NCI-H1694 treated with DMSO at 0.1 percent for 48 hours (cell line): Measurements from ENCODE around the gene FLYWCH2.
"Not testable (repeated sequence)": the region's sequence is repeated elsewhere in the genome, so short reads cannot be mapped to it uniquely, and the experiment has no call there.

ENCODE experiments used
- DNase-seq: peaks from one replicate; lab custom pipeline; 2025; lab: John Stamatoyannopoulos, UW

Gene FLYWCH2

DNA sequence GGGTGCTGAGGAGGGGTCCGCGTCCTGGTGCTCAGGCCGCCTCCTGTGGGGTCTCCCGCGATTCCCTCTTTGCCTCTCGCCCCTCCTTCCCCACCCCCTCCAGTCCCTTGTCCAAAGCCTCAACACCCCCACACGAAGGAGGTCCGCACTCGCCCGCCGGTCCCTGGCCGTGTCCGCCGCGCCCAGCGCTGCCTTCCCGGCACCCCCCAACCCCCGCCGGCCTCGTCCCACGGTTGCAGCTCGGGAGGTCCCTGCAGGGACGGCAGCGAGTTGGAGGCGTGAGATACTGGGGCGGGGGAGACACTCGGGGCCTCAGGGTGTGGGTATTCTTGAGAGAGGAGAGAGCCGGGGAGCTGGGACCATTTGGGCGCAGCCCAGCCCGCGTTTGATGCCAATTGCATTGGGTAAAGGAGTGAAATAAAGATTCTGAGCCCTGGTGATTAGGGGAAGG is 468 bp downstream of the FLYWCH2 start:
- no peak for DNase-seq

DNA sequence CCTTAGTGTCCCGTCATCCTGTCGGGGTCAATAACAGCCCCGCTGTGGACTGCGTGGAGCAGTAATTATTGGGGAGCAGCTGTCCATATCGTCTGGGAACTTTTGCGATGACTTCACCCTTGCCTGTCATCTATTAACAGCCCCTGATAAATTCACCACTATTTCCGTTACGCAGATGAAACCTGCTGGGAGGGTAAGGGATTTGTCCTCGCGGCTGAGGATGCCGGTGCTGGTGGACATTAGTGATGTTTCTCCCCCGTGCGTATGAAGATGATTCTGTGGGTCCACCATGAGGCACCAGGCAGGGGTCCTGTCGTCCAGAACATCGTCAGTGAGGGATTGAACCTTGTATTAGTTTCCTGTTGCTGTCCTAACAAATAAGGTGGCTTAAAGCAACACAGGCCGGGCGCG is 1.0 kb downstream of the FLYWCH2 start:
- no peak for DNase-seq

DNA sequence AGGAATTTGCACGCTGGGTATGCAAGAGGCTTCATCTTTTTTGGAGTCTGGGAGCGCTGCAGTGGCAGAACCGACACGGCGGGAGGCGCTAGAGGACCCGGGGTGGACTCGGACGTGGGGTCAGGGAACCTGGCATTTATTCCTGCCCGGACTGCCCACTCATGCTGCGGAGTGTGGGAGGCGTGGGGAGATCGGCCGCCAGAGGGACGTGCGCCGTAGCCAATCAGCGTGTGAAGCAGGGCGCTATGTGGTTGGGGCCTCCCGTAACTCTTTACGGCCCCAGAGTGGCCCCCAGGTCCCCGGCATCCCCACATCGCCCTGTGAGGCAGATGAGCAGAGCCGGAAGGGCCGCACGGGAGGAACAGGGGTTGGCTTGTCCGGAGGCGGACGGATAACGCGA is 11.2 kb downstream of the FLYWCH2 start:
- no peak for DNase-seq

DNA sequence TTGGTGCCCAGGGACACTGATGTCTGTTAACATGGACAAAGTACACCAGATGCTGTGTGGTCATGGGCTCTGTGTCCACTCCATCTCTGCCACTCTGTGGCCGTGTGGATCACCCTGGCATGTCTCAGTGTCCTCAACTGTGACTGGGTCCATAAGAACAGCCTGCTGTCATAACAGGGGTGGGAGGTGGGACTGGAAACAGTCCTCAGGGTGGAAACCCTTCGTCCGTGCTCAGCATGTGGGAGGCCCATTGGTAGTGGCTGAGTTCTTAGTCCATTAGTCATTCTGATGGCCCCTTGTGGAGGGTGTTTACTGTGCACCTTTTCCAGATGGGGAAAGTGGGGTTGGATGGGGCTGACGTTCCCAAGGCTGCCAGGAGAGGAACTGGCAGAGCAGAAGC is 12.8 kb downstream of the FLYWCH2 start:
- no peak for DNase-seq

DNA sequence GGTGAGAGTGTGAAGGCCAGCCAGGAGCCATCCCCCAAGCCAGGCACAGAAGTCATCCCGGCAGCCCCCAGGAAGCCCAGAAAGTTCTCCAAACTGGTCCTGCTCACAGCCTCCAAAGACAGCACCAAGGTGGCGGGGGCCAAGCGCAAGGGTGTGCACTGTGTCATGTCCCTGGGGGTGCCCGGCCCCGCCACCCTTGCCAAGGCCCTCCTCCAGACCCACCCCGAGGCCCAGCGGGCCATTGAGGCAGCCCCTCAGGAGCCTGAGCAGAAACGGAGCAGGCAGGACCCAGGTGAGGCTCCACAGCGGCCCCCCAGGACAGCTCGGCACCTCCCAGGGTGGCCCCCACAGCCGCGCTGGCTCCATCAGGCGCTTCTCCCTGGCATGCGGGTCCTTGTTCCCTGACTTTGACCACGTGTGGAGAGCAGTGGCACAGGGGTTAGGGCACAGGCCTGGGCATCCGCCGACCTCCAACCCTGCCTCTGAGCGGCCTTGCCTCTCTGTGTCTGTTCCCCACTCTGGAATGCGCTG is 13.5 kb downstream of the FLYWCH2 start:
- DNase-seq = no peak

DNA sequence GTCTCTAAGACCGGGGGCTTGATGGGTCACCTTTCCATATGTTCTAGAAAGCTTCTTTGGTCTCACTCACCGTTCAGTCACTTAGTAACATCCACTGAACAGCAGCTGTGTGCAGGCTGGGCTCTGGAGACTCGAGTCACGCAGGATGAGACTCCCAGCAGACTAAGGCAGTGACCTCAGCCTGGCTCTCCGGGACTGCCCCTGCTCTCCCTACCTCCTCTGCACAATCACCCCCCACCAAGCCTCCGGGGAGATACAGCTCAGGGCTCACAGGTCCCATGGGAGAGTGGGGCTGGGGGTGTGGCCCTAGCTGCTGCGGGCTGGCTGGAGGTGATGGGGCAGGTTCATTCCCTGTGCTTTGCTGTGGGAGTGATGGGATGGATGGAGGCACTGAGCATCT is 14.1 kb downstream of the FLYWCH2 start:
- DNase-seq = no peak

DNA sequence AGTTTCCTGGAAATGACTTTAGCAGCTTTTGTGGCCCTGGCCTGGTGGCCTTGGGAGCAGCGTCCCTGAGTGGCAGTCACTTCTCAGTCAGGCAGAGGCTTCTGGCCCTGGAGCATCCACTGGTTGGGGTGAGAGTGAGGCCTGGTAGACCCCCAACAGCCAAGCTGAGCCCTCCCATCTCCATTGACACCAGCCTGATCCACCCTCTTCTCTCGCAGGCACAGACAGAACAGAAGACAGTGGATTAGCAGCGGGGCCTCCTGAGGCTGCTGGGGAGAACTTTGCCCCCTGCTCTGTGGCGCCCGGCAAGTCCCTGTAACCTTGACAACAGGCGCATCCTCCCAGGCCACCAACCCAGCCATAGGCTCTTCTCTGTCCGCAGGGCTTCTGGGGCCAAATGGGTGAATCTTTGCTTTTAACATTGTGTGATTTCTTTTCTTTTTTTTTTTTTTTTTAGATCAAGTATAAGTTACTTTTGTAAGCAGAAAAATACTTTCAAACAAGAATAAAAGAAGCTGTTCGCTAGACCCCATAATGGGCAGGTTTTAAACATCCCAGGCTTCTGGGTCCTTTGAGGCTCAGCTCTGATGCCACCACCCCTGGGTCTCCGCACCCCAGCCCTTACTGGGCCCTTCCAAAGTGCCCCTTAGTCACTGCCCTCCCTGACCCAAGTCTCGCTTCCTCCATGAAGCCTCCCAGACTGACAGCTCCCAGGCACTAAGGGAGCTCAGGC is 16.0 kb downstream of the FLYWCH2 start:
- DNase-seq = no peak

DNA sequence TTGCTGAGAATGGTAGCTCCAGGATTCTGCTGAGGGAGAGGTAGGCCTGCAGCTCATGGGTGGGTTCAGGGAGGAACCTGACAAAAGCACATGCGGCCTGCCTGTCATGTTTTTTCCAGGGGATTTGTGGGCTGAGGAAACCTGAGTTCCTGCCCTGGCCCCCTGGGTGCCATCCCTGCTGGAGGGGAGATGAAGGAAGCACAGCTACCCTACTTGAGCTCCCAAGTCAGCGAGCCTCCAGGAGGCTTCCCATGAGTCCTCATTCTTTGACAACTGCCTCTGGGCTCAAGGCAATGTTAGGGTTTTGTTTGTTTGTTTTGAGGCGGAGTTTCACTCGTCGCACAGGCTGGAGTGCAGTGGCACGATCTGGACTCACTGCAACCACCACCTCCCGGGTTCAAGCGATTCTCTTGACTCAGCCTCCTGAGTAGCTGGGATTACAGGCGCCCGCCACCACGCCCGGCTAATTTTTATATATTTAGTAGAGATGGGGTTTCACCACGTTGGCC is 16.6 kb downstream of the FLYWCH2 start:
- DNase-seq = no peak

DNA sequence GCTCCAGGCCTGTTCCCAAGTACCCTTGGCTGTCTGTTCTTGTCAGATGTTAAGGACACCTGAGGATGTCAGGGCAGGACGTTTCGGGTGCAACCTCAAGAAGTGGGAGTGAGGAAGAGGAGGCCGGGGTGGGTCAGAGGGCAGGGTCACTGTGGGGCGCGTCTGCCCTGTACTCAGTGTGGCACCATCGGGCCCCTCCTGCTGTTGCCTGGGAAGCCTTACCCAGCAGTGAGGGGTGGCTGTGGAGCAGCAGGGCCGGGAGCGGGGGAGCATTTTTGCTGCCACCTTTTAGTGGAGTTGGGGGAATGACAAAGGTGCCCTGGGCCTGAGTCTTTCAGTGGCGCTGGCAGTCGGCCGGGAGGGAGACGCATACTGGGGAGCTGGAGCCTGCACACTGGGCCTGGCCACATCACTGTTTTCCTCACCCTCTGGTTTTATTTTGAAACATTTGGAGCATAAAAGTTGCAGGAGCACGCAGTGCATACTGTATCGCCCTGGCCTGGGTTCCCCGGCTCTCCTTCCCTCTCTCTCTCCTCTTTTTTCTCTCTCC is 17.6 kb downstream of the FLYWCH2 start:
- no peak for DNase-seq

DNA sequence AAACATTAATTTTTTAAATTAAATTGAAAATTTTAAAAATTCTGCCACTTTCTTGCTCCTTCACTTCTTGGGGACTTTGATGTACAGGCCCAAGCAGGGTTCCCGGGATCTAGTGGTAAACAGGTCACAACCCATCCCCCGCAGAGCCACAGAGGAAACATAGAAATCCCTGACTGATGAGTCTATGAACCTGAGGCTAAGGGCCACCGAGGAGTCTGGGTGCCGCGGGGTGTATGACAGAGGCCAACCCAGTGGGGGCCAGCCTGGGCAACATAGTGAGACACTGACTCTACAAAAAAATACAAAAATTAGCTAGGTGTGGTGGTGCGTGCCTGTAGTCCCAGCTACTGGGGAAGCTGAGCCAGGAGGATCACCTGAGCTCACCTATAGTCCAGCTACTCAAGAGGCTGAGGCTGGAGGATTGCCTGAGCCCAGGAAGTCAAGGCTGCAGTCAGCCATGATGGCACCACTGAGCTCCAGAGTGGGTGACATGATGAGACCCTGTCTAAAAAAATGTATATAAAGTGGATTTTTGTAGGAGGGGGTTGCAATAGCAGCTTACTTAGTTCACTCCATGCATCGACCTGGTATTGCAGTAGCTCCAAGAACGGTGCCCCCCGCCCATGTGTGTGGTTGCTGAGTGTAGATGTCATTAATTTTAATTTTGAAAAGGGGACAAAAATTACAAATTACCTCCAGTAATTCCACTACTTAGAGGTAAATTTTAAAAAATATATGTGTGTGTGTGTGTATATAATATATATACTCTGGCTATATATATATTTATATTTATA is 19.5 kb downstream of the FLYWCH2 start:
- DNase-seq = no peak

DNA sequence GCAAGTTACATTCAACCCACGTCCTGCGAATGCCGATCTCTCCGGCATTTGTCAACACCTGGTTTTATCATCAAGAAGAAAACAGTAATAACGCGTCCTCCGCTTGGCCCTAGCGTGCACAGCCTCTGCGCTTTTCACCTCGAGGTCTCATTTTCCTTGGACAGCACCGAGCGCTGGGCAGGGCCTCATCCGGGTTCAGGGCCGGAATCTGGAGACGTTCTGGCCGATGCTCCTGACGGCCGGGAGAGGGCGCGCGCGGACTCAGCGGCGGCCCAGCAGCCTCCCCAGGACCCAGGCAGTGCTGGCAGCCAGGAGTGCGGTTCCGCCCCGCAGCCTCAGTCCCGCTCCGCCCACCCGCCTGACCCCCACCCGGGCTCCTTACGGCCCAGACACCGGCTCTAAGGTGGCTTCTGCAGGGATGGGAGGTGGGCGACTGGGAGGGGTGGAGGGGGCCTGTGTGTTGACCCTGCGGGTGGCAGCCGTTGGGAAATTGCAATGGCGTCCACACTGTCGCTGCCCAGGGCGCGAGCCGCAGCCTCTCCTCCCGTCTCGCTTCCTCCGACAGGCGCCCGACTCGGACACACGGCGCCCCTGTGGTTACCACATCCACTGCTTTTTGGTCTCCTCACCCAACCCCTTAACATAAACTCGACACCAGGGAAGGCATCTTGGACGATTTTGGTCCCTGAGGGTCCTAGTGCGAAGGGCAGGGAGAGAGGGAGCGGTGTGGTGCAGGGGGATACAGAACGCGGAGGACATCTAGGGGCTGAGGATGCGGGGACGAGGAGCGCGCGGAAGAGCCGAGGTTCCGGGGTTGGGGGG is 21.3 kb downstream of the FLYWCH2 start:
- peak; percentile 52 for DNase-seq

DNA sequence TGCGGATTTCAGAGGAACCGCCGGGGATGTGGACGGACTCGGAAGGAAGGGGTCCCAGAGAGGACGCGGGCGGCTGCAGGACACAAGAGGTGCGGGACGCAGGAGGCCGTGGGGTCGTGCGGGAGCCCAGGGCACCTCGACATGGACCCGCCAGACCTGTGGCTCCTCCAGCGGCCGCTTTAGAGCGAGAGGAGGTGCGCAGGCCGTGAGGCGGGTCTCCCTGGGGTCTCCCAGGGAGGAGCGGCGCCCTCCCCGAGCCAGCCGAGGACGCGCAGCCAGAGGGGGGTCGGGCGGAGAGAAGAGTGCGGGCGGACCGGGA is 21.9 kb downstream of the FLYWCH2 start:
- no peak for DNase-seq

DNA sequence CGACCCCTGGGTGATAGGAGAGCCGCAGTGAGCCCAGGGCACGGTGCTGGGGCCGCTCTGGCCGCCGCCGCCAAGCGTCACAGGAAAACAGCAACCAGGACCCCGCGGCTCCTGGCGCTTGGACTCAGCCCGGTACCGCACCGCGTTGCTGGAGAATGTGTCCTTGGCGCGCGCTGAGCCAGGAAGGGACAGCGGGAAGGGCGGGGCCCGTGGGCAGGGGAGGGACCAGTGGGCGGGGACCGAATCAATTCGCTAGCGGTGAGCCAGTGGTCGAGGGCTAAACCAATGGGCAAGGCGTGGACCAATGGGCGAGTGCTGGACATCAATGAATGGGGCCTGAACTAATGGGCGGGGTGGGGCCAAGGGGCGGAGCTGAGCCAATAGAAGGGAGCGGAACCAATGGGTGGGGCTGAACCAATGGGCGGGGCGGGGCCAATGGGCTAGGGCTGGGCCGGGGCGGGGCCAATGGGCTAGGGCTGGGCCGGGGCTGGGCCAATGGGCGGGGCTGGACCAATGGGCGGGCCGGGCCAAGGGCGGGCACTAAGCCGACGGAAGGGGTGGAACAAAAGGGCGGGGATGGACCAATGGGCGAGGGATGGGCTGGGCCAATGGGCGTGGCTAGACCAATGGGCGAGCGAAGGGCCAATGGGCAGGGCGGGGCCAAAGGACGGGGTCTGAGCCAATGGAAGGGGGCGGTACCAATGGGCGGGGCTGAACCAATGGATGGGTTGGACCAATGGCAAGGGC is 22.4 kb downstream of the FLYWCH2 start:
- peak; percentile 92 for DNase-seq

DNA sequence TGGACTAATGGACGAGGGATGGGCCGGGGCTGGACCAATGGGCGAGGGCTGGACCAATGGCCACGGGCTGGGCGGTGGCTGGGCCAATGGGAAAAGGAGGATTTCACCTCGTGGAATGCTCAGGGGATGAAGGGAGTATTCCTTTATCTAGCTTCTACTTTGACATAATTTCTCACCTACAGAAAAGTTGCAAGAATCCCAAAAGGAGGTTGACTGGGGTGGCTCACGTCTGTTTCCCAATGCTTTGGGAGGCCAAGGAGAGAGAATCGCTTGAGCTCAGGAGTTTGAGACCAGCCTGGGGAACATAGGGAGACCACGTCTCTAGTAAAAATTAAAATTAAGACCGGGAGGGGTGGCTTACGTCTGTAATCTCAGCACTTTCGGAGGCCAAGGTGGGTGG is 23.0 kb downstream of the FLYWCH2 start:
- DNase-seq = no peak

DNA sequence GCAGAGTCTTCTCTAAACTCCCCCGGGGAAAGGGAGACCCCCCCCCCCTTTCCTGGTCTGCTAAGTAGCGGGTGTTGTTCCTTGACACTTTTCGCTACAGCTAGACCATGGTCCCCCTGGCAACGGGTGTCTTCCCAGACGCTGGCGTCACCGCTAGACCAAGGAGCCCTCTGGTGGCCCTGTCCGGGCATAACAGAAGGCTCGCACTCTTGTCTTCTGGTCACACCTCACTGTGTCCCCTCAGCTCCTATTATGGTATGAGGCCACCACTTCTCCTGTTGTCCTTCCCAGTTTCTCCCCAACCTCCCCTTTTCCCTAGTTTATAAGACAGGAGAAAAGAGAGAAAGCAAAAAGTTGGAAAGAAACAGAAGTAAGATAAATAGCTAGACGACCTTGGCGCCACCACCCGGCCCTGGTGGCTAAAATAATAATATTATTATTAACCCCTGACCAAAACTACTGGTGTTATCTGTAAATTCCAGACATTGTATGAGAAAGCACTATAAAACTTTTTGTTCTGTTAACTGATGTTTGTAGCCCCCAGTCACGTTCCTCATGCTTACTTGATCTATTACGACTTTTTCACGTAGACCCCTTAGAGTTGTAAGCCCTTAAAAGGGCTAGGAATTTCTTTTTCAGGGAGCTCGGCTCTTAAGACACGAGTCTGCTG is 24.2 kb downstream of the FLYWCH2 start:
- not testable (repeated sequence) for DNase-seq

DNA sequence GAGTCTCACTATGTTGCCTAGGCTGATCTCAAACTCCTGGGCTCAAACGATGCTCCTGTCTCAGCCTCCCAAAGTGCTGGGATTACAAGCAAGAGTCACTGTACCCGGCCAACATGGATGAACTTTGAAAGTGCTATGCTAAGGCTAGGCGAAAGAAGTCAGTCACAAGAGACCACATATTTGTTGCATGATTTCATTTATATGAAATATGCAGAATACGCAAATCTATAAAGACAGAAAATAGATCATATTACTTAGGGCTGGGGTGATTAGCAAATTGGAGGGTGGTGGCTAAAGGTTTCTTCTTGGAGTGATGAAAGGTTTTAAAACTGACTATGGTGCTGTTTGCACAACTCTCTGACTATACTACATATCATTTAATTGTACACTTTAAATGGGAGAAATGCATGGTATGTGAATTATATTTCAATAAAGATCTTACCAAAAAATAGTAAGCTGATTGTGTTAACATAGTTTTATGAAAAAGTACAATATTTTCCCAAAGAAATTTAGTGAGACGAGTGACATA is 27.5 kb downstream of the FLYWCH2 start:
- no peak for DNase-seq

DNA sequence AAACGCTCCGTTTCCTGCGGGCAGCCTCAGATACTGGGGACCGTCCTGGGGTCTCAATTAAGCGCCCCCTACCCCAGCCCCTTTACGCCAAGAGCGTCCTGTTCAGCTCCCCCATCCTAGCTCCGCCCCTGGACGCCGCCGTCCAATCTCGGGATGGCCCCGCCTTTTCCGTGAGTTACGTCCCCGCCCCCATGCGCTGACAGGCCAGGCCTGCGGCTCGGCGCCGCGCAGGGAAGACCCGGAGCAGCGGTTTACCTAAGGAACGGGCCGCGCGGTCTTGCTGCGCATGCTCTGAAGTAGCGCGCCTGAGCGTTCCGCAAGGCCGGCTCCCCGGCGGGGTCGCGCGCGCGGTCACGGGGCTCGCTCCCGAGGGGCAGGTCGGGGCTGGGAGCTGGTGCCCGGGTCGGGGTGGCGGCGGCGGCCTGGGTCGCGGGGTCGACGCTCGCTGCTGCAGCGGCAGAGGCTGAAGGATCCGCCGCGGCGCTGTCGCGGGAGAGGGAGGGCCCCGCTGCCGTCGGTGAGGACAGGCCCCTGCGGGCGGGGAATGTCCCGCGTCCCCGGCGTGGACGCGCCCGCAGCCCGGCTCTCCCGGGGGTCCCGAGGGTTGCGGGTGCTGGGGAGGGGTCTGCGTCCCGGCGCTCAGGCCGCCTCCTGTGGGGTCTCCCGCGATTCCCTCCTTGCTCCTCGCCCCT is 28.8 kb downstream of the FLYWCH2 start, which contains the start of gene FLYWCH1:
Gene FLYWCH1 (plus strand): TSS at position 294 of the 692 bp plus-strand sequence. CDS start 17,755 bp downstream, outside the sequence.
- DNase-seq = peak; percentile 89

DNA sequence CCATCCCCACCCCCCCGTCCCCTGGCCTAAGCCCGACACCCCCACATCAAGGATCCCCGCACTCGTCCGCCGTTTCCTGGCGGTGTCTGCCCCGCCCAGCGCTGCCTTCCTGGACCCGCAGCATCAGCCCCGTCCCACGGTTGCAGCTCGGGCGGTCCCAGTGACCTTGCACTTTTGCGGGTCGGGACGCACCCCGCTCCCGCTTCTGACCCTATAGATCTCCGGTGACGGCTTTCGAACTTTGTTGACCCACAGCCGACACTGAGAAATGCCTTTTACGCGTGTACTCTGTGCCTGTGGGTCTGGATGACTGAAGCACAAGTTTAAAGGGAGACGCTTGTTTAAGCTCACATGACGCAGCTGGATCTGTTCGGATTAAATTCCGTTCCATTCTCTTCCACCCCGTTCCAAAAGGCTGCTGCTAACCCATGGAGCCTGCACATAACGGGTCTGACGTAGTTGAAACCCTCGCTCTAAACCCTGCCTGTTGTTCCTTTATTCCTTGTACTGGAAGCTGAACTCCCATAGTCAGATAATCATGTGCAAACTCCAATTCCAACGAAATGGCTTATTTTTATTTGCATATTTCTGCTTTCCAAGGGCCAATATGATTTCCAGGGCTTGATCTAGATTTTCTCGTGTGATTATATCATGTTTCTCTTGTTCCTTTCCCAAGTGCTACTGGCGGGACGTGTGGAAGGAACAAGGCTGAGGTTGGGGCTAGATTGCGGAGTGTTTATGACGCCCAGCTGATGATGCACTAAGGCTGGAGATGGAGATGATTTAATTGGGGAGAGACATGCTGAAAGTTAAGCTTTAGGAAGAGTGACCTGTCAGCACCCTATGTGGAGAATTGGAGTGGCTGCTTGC is 29.6 kb downstream of the FLYWCH2 start:
- peak; percentile 15 for DNase-seq

DNA sequence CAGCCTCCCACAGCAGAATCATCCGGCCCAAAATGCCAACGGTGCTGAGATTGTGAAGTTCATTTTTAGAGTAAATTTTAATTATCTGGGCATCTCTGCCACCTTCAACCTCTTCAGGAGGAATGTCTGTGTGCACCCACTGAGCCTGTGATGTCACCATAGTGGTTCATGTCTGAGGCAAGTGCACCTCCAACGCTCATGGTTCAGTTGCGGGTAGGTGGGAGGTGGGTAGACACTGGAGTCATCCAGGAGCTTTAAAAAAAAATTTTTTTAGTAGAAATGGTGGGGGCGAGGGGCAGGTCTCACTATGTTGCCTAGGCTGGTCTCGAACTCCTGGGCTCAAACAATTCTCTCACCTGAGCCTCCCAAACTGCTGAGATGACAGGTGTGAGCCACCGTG is 30.6 kb downstream of the FLYWCH2 start:
- no peak for DNase-seq
